Spleen (tissue), 7 donors: Measurements from ENCODE around the gene SUSD3.

Source experiments
- CTCF ChIP-seq, 11 experiments: fragments of 200-600 bp in 7 of 11; fragments of 450-650 bp in 4 of 11; sonication (generic) in 4 of 11; IDR thresholded peaks in 8 of 11; conservative IDR thresholded peaks in 3 of 11; 1 replicate in 7 of 11; 2 replicates in 4 of 11; pipeline versions ENCODE4 v1.4.0 to v1.8.0; 2016 to 2021; ENCODE audit warnings: antibody characterized with exemption in 11 of 11, inconsistent platforms in 4 of 11, mild to moderate bottlenecking in 1 of 11
- POLR2A ChIP-seq, 3 donors: fragments of 450-650 bp; IDR thresholded peaks; one replicate each; pipeline ENCODE4 v1.5.1; 2017; ENCODE audit warnings: antibody characterized with exemption in 3 of 3, mild to moderate bottlenecking in 1 of 3
- POLR2AphosphoS5 ChIP-seq, 3 donors: sonication (generic); formaldehyde crosslinking; IDR thresholded peaks; one replicate each; pipeline ENCODE4 v1.5.1; 2017; ENCODE audit warnings: antibody characterized with exemption in 3 of 3
- donor health status: DM: no; HTN: no; CAD: no; lungs with moderate emphysema.
- donor health status: DM: no; HTN: no; CAD: no.
- donor health status: DM: no; HTN: no; CAD: no.

GRCh38 chr9:93111371-93112115 is 53.0 kb downstream of the SUSD3 start:
- TF ChIP-seq POLR2A (IDR thresholded peaks at IDR 0.05) (no peak), CTCF (IDR thresholded peaks at IDR 0.05 in 8 of 11, conservative IDR thresholded peaks at IDR 0.05 in 3 of 11) (peak in 1 of 11 experiments; percentile 8), POLR2AphosphoS5 (IDR thresholded peaks at IDR 0.05) (peak; percentile 6 to 63 (median 43))
